NCI-H460 (cell line): Measurements from ENCODE around the gene SYMPK. TPM values are rescaled to one million over a fixed set of nuclear protein-coding genes. Genes with fewer than 3 reads are reported as not detected.

Experiments used
- DNase-seq: peaks from one replicate; pipeline ENCODE4 v3.0.0-alpha.2; 2016; ENCODE audit warnings: low read depth; ENCODE audit errors: extremely low read depth
- total RNA-seq: library from RNA; depleted of rRNA; stranded (reverse); fragments of >200 nt; shearing (Covaris generic); gene quantifications from 2 replicates; pipeline ENCODE4 v1.2.3, GENCODE V29; 2014; rRNA removed

SYMPK gene
- total RNA-seq, 1 experiment from 2014 or later: 26.6 TPM

- peak; percentile 96 for DNase-seq
These were observed 93.8 kb downstream of the SYMPK start, which contains the start of gene SIX5 for GRCh38 chr19:45768984-45769782. TSS of gene SIX5 (minus strand) at chr19:45769252. CDS start at chr19:45768844, 408 bp downstream.

GRCh38 chr19:45768655-45768983, 94.3 kb downstream of the SYMPK start:
- no peak for DNase-seq

GRCh38 chr19:45767881-45768654, 94.9 kb downstream of the SYMPK start:
- DNase-seq: peak; percentile 27

- DNase-seq: peak; percentile 37
These were observed 95.5 kb downstream of the SYMPK start for GRCh38 chr19:45767410-45767880.

- no peak for DNase-seq
These were observed 96.0 kb downstream of the SYMPK start for GRCh38 chr19:45766869-45767346.

- no peak for DNase-seq
These were observed 96.6 kb downstream of the SYMPK start for GRCh38 chr19:45766296-45766868.

GRCh38 chr19:45765702-45766295, 97.1 kb downstream of the SYMPK start:
- DNase-seq: no peak

Other genes with a start within 250 kb of the SYMPK start
- 19.1 and 21.4 TPM in 2 replicates for gene EML2, start 223.8 kb downstream of the SYMPK start, total RNA-seq
- 0.69 and 1.1 TPM in 2 replicates for gene GIPR, start 194.9 kb downstream of the SYMPK start, total RNA-seq
- 213 and 246 TPM in 2 replicates for gene SNRPD2, start 171.2 kb downstream of the SYMPK start, total RNA-seq
- gene QPCTL, start 170.5 kb downstream of the SYMPK start, total RNA-seq: 6.3 and 6.6 TPM in 2 replicates
- gene FBXO46, start 132.3 kb downstream of the SYMPK start, total RNA-seq: 9.8 and 11.5 TPM in 2 replicates
- gene MEIOSIN, start 129.7 kb downstream of the SYMPK start, total RNA-seq: not detected in 2 replicates
- gene SIX5, start 93.9 kb downstream of the SYMPK start, total RNA-seq: 10.3 and 13.3 TPM in 2 replicates
- 10.1 and 10.6 TPM in 2 replicates for gene DMPK, start 80.7 kb downstream of the SYMPK start, total RNA-seq
- 21.2 and 21.9 TPM in 2 replicates for gene DMWD, start 70.3 kb downstream of the SYMPK start, total RNA-seq
- 0.05 TPM in 1 of 2 replicates, not detected in the other for gene RSPH6A, start 47.8 kb downstream of the SYMPK start, total RNA-seq
- gene FOXA3, start 1.2 kb upstream of the SYMPK start, total RNA-seq: 0.14 TPM in 1 of 2 replicates, not detected in the other
- gene IRF2BP1, start 23.0 kb upstream of the SYMPK start, total RNA-seq: 19.2 and 19.7 TPM in 2 replicates
- 1.2 and 2.7 TPM in 2 replicates for gene MYPOP, start 39.5 kb upstream of the SYMPK start, total RNA-seq
- gene NANOS2, start 51.6 kb upstream of the SYMPK start, total RNA-seq: not detected in 2 replicates
- 0.06 TPM in 1 of 2 replicates, not detected in the other for gene NOVA2, start 110.7 kb upstream of the SYMPK start, total RNA-seq
- 1.5 and 3.7 TPM in 2 replicates for gene CCDC61, start 132.3 kb upstream of the SYMPK start, total RNA-seq
- gene PGLYRP1, start 159.9 kb upstream of the SYMPK start, total RNA-seq: not detected in 2 replicates
- 0.25 TPM in 1 of 2 replicates, not detected in the other for gene IGFL4, start 177.9 kb upstream of the SYMPK start, total RNA-seq